Dermis blood vessel endothelial cell (primary cell): Measurements from ENCODE around the gene NDRG2. TPM values are rescaled to one million over a fixed set of nuclear protein-coding genes. Genes with fewer than 3 reads are reported as not detected.

ENCODE experiments used
- total RNA-seq: library from RNA; depleted of rRNA; stranded (reverse); fragments of >200 nt; gene quantifications from 2 replicates; pipeline ENCODE4 v1.2.3, GENCODE V29; 2014

Gene NDRG2
- total RNA-seq, 1 donor from 2014 or later = 3.6 TPM

Other genes with a start within 250 kb of the NDRG2 start
- gene RNASE6, start 243.8 kb downstream of the NDRG2 start, total RNA-seq = 0.14 and 0.17 TPM in 2 replicates
- gene RNASE1, start 222.2 kb downstream of the NDRG2 start, total RNA-seq = 28.6 and 64.0 TPM in 2 replicates
- not detected in 2 replicates for gene RNASE3, start 133.7 kb downstream of the NDRG2 start, total RNA-seq
- gene RNASE2, start 69.6 kb downstream of the NDRG2 start, total RNA-seq = 0.14 TPM in 1 of 2 replicates, not detected in the other
- 32.8 and 32.9 TPM in 2 replicates for gene METTL17, start 35.1 kb downstream of the NDRG2 start, total RNA-seq
- gene SLC39A2, start 25.8 kb downstream of the NDRG2 start, total RNA-seq = not detected in 2 replicates
- gene TPPP2, start 5.2 kb upstream of the NDRG2 start, total RNA-seq = not detected in 2 replicates
- gene RNASE13, start 9.7 kb upstream of the NDRG2 start, total RNA-seq = not detected in 2 replicates
- gene RNASE7, start 17.3 kb upstream of the NDRG2 start, total RNA-seq = not detected in 2 replicates
- not detected in 2 replicates for gene RNASE8, start 32.8 kb upstream of the NDRG2 start, total RNA-seq
- 6.2 and 7.3 TPM in 2 replicates for gene ARHGEF40, start 45.2 kb upstream of the NDRG2 start, total RNA-seq
- 5.1 and 7.0 TPM in 2 replicates for gene ZNF219, start 73.6 kb upstream of the NDRG2 start, total RNA-seq
- gene TMEM253, start 76.0 kb upstream of the NDRG2 start, total RNA-seq = 0.19 TPM in 1 of 2 replicates, not detected in the other
- not detected in 2 replicates for gene OR5AU1, start 131.0 kb upstream of the NDRG2 start, total RNA-seq
- gene HNRNPC, start 244.4 kb upstream of the NDRG2 start, total RNA-seq = 601 and 625 TPM in 2 replicates